Measurements from ENCODE around the gene PROZ.
A peak's percentile ranks its signal among the peaks of the same experiment; 100 is the strongest.

PROZ gene

GRCh38 chr13:113182046-113182445 lies 23.6 kb downstream of the PROZ start:
- DNase-seq: no peak

DNA sequence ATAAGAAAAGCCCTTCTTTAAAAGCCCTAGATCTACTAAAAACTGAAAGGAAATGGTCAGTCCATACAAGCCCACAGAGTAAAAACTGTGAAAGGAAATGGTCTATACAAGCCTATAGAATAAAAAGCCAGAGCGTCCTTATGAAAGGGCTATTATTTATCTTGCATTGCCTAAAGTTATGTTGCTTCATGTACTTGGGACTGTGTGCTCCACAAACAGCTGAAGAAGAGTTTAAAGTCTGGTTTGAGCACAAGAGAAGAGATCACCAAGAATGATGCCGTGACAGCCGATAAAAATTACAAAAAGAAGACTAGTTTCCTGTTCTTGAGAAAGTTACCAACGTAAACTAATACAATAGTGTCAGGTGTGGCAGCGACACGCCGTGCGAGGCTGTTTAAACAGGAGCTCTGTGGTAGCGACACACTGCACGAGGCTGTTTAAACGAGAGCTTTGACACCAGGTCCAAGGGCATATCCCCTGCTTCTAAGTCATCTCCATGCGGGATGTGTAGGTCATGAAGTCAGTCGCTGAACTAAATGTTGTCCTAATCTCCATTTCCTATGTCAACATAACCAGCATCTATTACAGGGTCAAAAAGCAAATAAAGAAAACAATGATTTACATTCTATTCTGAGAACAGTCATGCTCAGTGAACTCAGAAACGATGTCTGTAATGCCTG lies 25.1 kb downstream of the PROZ start:
- no peak for DNase-seq

DNA sequence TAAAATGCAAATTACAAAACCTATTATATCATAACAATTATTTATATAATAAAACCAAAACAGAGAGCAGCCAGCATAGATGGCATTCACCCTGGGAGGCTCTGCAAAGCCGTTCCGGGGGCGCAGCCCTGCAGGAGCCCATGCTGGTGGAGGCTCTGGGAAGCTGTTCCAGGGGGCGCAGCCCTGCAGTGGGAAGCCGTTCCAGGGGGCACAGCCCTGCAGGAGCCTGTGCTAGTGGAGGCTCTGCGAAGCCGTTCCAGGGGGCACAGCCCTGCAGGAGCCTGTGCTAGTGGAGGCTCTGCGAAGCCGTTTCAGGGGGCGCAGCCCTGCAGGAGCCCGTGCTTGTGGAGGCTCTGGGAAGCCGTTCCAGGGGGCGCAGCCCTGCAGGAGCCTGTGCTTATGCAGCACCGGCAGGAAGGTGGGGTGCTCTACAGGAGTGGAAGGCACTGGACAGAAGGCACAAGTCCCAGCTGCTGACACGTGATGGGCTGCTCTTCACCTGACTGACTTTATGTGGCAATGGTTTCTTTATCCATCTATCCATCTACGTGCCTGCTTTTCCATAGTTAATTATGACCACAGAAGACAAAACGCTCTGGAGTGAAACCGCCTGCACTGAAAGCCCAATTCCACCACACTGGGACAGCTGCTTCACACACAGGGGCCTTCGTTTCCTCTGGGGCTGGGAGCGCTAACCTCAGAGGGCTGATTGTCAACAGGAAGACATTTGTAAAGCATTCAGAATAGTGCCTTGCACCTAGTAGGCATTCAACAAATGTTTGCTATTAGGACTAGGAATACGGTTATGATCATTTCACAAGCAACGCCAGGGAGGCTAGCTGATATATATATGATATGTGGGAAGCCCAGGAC lies 26.4 kb downstream of the PROZ start:
- no peak for DNase-seq

DNA sequence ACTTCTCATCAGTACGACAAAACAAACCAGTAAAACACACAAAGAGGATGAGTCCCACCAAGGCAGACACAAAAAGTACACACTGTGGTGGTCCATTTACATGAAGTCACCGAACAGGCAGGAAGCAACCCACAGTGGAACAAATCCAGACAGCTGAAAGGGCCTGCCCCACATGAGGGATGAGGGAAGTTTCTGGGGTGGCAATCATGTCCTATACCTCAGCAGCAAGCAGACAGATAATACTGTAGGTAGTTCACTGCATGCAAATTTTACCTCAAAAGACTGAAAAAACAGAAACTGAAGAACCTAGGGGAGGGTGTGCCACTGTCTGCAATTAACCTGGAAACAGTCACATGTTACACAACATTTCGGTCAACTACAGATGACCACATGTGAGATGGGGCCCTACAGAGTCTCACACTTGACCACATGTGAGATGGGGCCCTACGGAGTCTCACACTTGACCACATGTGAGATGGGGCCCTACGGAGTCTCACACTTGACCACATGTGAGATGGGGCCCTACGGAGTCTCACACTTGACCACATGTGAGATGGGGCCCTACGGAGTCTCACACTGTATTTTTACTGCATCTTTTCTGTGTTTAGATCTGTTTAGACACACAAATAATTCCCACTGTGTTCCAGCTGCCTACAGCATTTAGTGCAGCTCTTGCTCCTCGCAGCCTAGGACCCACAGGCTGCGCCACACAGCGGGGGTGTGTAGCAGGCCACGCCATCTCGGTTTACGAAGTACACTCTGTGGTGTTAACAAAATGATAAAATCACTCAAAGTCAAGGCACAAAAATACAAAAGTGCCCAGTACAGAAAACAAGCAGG lies 27.8 kb downstream of the PROZ start:
- DNase-seq: no peak

- DNase-seq: no peak
Measured at GRCh38 chr13:113187263-113187669, 28.8 kb downstream of the PROZ start.

GRCh38 chr13:113187883-113188665 lies 29.6 kb downstream of the PROZ start:
- DNase-seq: no peak

- DNase-seq: no peak
Measured at GRCh38 chr13:113190181-113190580, 31.7 kb downstream of the PROZ start.

- no peak for DNase-seq
Measured at GRCh38 chr13:113192279-113192678, 33.8 kb downstream of the PROZ start.

DNA sequence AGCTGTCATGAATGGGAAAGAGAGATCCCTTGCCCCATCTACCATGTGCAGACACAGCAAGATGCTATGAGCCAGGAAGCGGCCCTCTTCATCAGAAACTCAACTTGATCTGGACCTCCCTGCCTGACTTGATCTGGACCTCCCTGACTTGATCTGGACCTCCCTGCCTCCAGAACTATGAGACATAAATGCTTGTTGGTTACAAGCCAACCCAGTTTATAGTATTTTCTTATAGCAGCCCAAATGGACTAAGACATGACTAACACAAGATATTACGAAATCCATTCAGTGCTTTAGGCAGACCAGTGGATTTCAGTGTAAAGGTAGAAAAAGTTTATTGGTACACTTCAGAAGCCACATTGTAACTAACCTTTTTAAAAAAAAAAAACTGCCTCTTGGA lies 34.5 kb downstream of the PROZ start:
- no peak for DNase-seq

DNA sequence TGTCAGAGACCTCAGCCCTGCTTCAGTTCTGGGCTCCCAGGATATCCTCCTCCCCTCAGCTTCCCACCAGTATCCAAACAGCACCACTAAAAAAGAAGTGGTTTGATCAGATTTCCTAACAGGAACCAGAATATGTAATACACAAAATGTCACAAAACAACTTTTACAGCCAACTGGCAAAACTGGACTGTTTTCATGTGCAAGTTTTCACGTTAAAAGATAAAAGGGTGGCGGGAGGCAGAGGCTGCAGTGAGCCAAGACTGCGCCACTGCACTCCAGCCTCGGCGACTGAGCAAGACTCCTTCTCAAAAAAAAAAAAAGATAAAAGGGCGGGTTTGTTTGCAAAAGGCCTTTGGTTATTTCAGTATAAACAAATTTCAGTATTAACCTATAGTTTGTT lies 36.9 kb downstream of the PROZ start:
- DNase-seq: no peak

DNA sequence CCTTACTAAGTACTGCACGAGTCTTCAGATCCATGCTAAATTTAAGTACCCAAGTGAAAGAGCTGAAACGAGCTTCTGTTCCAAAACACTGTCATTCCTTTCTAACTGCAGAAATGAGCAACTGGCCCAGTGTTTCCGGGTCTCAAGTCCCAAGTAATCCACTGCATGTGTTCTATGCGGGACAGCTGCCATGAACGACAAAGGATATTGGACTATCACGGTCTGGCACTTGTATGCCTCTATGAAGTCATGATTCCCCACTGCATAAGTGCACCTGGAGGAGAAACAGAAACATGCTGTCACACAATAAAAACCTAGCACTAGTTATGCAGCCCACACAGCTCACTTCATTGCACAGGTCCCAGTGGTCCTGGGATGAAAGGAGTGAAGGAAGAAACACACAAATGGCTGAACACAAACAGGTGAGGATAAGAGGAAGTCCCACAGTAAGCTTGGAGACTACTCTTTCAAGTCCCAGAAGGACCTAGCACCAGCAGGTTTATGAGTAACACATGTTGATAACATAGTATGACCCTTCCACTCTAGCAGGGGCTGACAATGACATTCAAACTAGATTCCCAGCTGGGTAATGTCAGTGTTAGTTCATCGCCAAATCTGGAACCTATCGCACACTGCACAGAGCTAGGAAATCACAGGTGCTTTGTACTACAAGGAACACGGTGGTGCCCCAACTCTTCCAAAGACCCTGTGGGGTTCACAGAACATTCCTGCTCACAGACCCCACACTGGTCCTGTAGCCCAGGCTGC lies 38.7 kb downstream of the PROZ start:
- no peak for DNase-seq

DNA sequence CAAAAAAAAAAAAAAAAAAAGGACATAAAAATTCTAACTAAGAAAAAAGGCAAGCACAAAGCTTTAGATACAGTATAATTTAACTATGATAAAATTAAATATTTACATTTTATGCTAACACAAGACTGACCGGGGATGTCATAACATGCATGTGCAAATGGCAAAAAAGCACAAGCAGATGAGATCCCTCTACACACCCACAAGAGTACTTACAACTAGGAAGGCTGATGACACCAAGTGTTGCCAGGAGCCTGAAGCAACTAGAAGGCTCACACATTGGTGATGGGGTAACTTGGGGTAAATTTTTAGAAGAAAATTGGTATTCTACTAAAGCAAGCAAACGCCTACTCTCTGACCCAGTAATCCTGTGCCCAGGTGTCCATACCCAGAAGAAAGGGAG lies 43.4 kb downstream of the PROZ start:
- no peak for DNase-seq

DNA sequence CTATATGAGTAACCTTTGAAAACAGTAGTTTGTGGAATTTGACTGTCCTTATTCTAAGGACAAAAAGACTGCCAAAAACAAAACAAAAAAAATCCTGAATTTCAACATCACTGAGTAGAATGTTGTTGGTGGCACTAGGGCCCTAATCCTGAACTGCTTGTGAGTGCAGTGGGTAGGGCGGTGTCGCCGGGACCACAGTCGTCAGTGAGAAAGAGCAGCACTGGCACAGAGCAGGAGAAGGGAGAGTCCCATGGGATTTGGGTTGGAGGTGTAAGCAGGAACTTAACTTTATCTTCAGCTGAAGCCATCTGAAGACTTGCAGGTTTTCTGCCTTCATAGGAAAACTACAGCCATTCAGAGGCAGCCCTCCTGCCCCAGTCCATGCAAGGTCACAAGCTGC lies 44.5 kb downstream of the PROZ start:
- DNase-seq: no peak

DNA sequence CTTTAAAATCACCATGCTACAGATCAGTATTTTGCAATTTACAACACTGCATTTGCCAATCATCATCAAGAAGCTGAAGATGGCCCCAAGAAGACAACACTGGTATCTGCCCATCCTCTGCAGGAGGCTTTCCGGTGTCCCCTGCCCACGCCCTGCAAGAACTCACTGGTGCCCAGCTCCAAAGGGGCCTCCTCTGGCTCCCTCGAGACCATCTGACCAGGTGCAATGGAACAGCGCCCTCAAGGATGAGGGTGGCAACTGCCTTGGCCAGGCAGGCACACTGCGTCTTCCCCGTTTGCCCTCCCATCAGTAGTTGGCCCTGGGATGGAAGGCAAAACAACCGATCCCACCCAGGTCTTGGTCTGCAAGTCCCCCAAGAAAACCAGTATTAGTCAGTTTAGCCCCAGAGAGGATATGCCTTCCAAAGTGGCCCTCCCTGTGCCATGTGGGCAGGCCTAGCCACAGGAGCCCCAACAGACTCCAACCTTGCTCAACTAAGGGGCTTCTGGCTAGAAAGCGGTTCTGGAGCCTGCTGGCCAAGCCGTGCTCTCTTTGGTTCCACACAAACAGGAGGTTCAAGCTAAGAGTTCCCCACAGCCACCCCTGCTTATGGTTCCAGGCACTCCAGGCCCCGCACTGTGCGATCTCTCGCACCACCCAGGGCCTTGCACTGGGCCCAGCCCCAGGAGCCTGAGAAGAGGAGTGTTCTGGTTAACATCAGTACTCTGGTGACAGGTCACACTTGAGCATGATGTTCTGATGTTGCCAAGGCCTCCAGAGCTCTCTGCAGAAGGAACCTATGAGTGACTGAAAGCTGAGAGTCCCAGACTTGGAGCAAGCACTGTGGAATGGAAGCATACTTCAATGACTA lies 45.3 kb downstream of the PROZ start:
- DNase-seq: no peak

GRCh38 chr13:113204378-113204734 lies 45.9 kb downstream of the PROZ start:
- DNase-seq: no peak

DNA sequence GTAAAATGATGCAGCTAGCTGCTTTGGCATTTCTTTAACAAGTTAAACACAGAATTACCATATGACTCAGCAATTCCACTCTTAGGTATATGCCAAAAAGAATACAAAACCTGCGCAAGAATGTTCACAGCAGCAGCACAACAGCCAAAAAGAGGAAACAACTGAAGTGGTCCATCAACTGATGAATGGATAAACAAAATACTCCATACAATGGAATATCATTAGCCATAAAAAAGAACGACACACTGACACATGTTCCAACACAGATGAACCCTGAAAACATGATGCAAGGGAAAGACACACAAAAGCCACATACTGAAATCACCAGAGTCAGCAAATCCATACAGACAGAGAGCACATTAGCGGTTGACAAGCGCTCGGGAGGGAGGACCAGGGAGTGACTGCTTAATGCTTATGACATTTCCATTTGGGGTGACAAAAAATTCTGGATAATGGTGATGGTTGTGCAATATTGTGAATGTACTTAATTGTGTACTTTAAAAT lies 47.0 kb downstream of the PROZ start:
- no peak for DNase-seq

GRCh38 chr13:113207460-113207859 lies 49.0 kb downstream of the PROZ start:
- DNase-seq: no peak

GRCh38 chr13:113207890-113208420 lies 49.5 kb downstream of the PROZ start:
- peak; percentile 29 for DNase-seq

- DNase-seq: peak; percentile 90
Measured at GRCh38 chr13:113208421-113209335, 50.2 kb downstream of the PROZ start, which contains the start of gene PCID2. Gene PCID2 (minus strand): TSS chr13:113208669. CDS start chr13:113208634, 35 bp downstream.

All from NCI-H1105 treated with DMSO at 0.1 percent for 48 hours (cell line).